IMR-90 (cell line): Measurements from ENCODE around the gene SLC8A1. TPM values are rescaled to one million over a fixed set of nuclear protein-coding genes. Genes with fewer than 3 reads are reported as not detected.

Experiments used
- ATAC-seq: fragments of 200-7000 bp; cut with Tn5 transposase; 2 replicates; pipeline ENCODE4 v1.9.1; 2020; ENCODE audit warnings: low read depth, mild to moderate bottlenecking, moderate library complexity
- BruUV-seq: library from RNA; stranded (reverse); fragments of 400-500 nt; replicated peaks from 2 replicates; lab custom pipeline; 2021; lab: Mats Ljungman, UMichigan
- CTCF ChIA-PET: fragments of 300-600 bp; formaldehyde crosslinking; extraction: SDS; loops from one replicate; lab custom pipeline; 2021; ENCODE audit warnings: antibody characterized with exemption; lab: Yijun Ruan, JAX
- POLR2A ChIA-PET: fragments of 300-600 bp; sonication (Branson Sonifier 250); formaldehyde crosslinking; loops from one replicate; lab custom pipeline; 2022; ENCODE audit warnings: antibody characterized with exemption; ENCODE audit not compliant: unreplicated experiment; lab: Charles Lee
- DNase-seq: peaks from one replicate; pipeline ENCODE4 v3.0.0; 2013
- H2AFZ ChIP-seq: replicated peaks from 2 replicates; pipeline ENCODE3; 2013; ENCODE audit warnings: low read length, mild to moderate bottlenecking; ENCODE audit not compliant: poor library complexity
- H2AK5ac ChIP-seq: 2 replicates; pipeline ENCODE4 v1.6.1; 2013; ENCODE audit warnings: low read depth, low read length, inconsistent platforms
- H2AK9ac ChIP-seq: replicated peaks from 2 replicates; pipeline ENCODE3; 2013; ENCODE audit warnings: mild to moderate bottlenecking, low read depth, low read length, moderate library complexity; ENCODE audit not compliant: poor library complexity
- H2BK120ac ChIP-seq: 2 replicates; pipeline ENCODE4 v1.6.1; 2013; ENCODE audit warnings: low read depth, low read length, inconsistent platforms
- H2BK15ac ChIP-seq: 3 replicates; pipeline ENCODE4 v1.6.1; 2013; ENCODE audit warnings: low read depth, low read length, inconsistent platforms
- H2BK20ac ChIP-seq: 2 replicates; pipeline ENCODE4 v1.6.1; 2013; ENCODE audit warnings: low read depth, mild to moderate bottlenecking, inconsistent platforms, low read length, moderate library complexity
- H2BK5ac ChIP-seq: 2 replicates; pipeline ENCODE4 v1.6.1; 2013; ENCODE audit warnings: mild to moderate bottlenecking, low read depth, low read length, inconsistent platforms; ENCODE audit not compliant: poor library complexity, severe bottlenecking
- H3K14ac ChIP-seq: replicated peaks from 2 replicates; pipeline ENCODE4 v1.6.1; 2013; ENCODE audit warnings: low read depth, low read length, inconsistent platforms
- H3K18ac ChIP-seq: 2 replicates; pipeline ENCODE4 v1.6.1; 2013; ENCODE audit warnings: low read depth, low read length, control low read depth
- H3K23ac ChIP-seq: 2 replicates; pipeline ENCODE4 v1.6.1; 2013; ENCODE audit warnings: low read depth, low read length, inconsistent platforms
- H3K27ac ChIP-seq: 2 replicates; pipeline ENCODE4 v1.5.1; 2013; ENCODE audit warnings: mild to moderate bottlenecking, control low read depth, low read length; ENCODE audit not compliant: insufficient read depth
- H3K27me3 ChIP-seq: 2 replicates; pipeline ENCODE4 v1.6.1; 2013; ENCODE audit warnings: low read length; ENCODE audit not compliant: control insufficient read depth, insufficient read depth
- H3K36me3 ChIP-seq: 2 replicates; pipeline ENCODE4 v1.6.1; 2013; ENCODE audit warnings: low read length, mixed read lengths; ENCODE audit not compliant: control insufficient read depth, insufficient read depth
- H3K4ac ChIP-seq: 2 replicates; pipeline ENCODE4 v1.6.1; 2013; ENCODE audit warnings: low read depth, low read length, inconsistent platforms
- H3K4me1 ChIP-seq: 2 replicates; pipeline ENCODE4 v1.6.1; 2013; ENCODE audit warnings: low read length, mixed read lengths; ENCODE audit not compliant: control insufficient read depth, insufficient read depth
- H3K4me2 ChIP-seq: 2 replicates; pipeline ENCODE4 v1.6.1; 2013; ENCODE audit warnings: low read depth, mild to moderate bottlenecking, control low read depth, low read length, moderate library complexity
- H3K4me3 ChIP-seq: 2 replicates; pipeline ENCODE4 v1.5.1; 2013; ENCODE audit warnings: low read depth, mild to moderate bottlenecking, control low read depth, low read length, moderate library complexity; ENCODE audit not compliant: insufficient read depth
- H3K56ac ChIP-seq: 2 replicates; pipeline ENCODE4 v1.6.1; 2013; ENCODE audit warnings: low read length, inconsistent platforms; ENCODE audit not compliant: insufficient read depth; ENCODE audit errors: extremely low read depth
- H3K79me1 ChIP-seq, 2 experiments: 2 replicates each; pipeline ENCODE4 v1.6.1; 2013; ENCODE audit warnings: low read length in 2 of 2, inconsistent platforms in 1 of 2, low read depth in 1 of 2
- H3K9ac ChIP-seq: 2 replicates; pipeline ENCODE4 v1.6.1; 2013; ENCODE audit warnings: low read depth, low read length, control low read depth
- H3K9me1 ChIP-seq: 2 replicates; pipeline ENCODE4 v1.6.1; 2013; ENCODE audit warnings: low read length, inconsistent platforms; ENCODE audit not compliant: insufficient read depth
- H3K9me3 ChIP-seq: 2 replicates; pipeline ENCODE4 v1.6.1; 2013; ENCODE audit warnings: low read length; ENCODE audit not compliant: control insufficient read depth, insufficient read depth
- H4K20me1 ChIP-seq: 2 replicates; pipeline ENCODE4 v1.6.1; 2013; ENCODE audit warnings: low read length, inconsistent platforms; ENCODE audit not compliant: insufficient read depth
- H4K5ac ChIP-seq: 2 replicates; pipeline ENCODE4 v1.6.1; 2013; ENCODE audit warnings: mild to moderate bottlenecking, low read depth, low read length, control low read depth
- H4K8ac ChIP-seq, 2 experiments: 2 replicates each; pipeline ENCODE4 v1.6.1; 2013; ENCODE audit warnings: low read depth in 2 of 2, low read length in 2 of 2, control low read depth in 1 of 2, inconsistent platforms in 1 of 2
- H4K91ac ChIP-seq: 2 replicates; pipeline ENCODE4 v1.6.1; 2013; ENCODE audit warnings: low read depth, low read length, inconsistent platforms; ENCODE audit not compliant: insufficient read depth
- CHD1 ChIP-seq: IDR thresholded peaks from 2 replicates; pipeline ENCODE4 v1.6.1; 2012; ENCODE audit warnings: low read depth, low read length, improper control_type of control experiment
- ELK1 ChIP-seq: fragments of 150-350 bp; IDR thresholded peaks from 2 replicates; pipeline ENCODE4 v1.6.1; 2016; ENCODE audit warnings: low read depth, mild to moderate bottlenecking, low read length, moderate library complexity, borderline replicate concordance
- FOS ChIP-seq: fragments of 150-350 bp; IDR thresholded peaks from 2 replicates; pipeline ENCODE4 v1.6.1; 2016; ENCODE audit warnings: low read depth, low read length
- MAFK ChIP-seq: IDR thresholded peaks from 2 replicates; pipeline ENCODE4 v1.6.1; 2012; ENCODE audit warnings: low read depth, low read length, improper control_type of control experiment
- MXI1 ChIP-seq: IDR thresholded peaks from 2 replicates; pipeline ENCODE4 v1.6.1; 2012; ENCODE audit warnings: low read depth, mild to moderate bottlenecking, low read length, moderate library complexity, borderline replicate concordance
- POLR2A ChIP-seq: IDR thresholded peaks from 2 replicates; pipeline ENCODE4 v1.6.1; 2012; ENCODE audit warnings: mild to moderate bottlenecking, low read depth, low read length
- RAD21 ChIP-seq: IDR thresholded peaks from 2 replicates; pipeline ENCODE4 v1.6.1; 2012; ENCODE audit warnings: low read length, improper control_type of control experiment
- RFX5 ChIP-seq: IDR thresholded peaks from 2 replicates; pipeline ENCODE4 v1.8.0; 2012; ENCODE audit warnings: low read depth, mild to moderate bottlenecking, low read length, moderate library complexity
- SMC3 ChIP-seq: fragments of 150-350 bp; IDR thresholded peaks from 2 replicates; pipeline ENCODE4 v1.6.1; 2016; ENCODE audit warnings: low read depth, mild to moderate bottlenecking, antibody characterized with exemption, low read length, moderate library complexity
- USF2 ChIP-seq: fragments of 150-350 bp; IDR thresholded peaks from 2 replicates; pipeline ENCODE4 v1.6.1; 2017; ENCODE audit warnings: mild to moderate bottlenecking, antibody characterized with exemption, low read length, low read depth
- WGBS, 2 experiments: methylation state at CpG; one replicate each; pipeline versions ENCODE4 v1.1.5 to v1.1.7; 2013; ENCODE audit warnings: missing lambda C conversion rate in 2 of 2; ENCODE audit not compliant: insufficient read length in 1 of 2; ENCODE audit errors: extremely low coverage in 2 of 2; 5-methylcytosine and 5-hydroxymethylcytosine counted together
- dilution Hi-C: fragments of 300-500 bp; cut with HindIII; formaldehyde crosslinking; loops from one replicate; pipeline ENCODE4 v1.14.3; 2018; ENCODE audit warnings: low sequenced_read_pairs; ENCODE audit not compliant: unreplicated experiment
- in situ Hi-C: fragments of 300-500 bp; cut with MboI; formaldehyde crosslinking; loops from 3 replicates; pipeline ENCODE4 v1.14.3; 2019; ENCODE audit warnings: low sequenced_read_pairs, inconsistent platforms, mixed read lengths
- intact Hi-C: fragments of 100-400 bp; cut with micrococcal nuclease; formaldehyde crosslinking; loops from 2 replicates; pipeline ENCODE4 v1.10.0; 2022
- polyA plus RNA-seq, 3 experiments: library from polyadenylated mRNA; depleted of rRNA; stranded (reverse); fragments of >200 nt; gene quantifications; 2 replicates each; pipeline ENCODE4 v1.2.3, GENCODE V29; 2012; ENCODE audit warnings: low replicate concordance in 1 of 3
- total RNA-seq: library from RNA; depleted of rRNA; stranded (reverse); fragments of >200 nt; gene quantifications from 2 replicates; pipeline ENCODE4 v1.2.3, GENCODE V29; 2012

SLC8A1 gene
- total and polyA plus RNA-seq, 2 of the 4 experiments (the other 2 are of a cell fraction): 7.7 to 57.0 TPM

GRCh38 chr2:40254611-40255010, 197.3 kb downstream of the SLC8A1 start:
- CTCF ChIA-PET: interaction anchor here (0.9 kb wide), 1 partner anchor 21 kb away, joined by 3 read pairs; no protein-coding TSS in a partner anchor

More at GRCh38 chr2:40254611-40255010, 197.3 kb downstream of the SLC8A1 start:
- intact Hi-C loops (no loop called here), in situ Hi-C loops (no loop called here), dilution Hi-C loops (no loop called here)
- no peak overlapping the region for H4K91ac ChIP-seq
- POLR2A ChIA-PET: interaction anchor here (0.7 kb wide), 1 partner anchor 160 kb away, joined by 7 read pairs; no protein-coding TSS in a partner anchor
- H3K9me1 ChIP-seq: no peaks in the 10 kb centered on the region
- 0 out of 2 replicates have a peak, but pooled peaks cover 1% of the 10 kb centered on the region for H3K36me3 ChIP-seq
- no peak overlapping the region for H3K14ac ChIP-seq
- no peak overlapping the region for H2BK120ac ChIP-seq
- H3K9me3 ChIP-seq: no peaks in the 10 kb centered on the region
- H3K4me2 ChIP-seq: no peak overlapping the region
- ATAC-seq (no peak), DNase-seq (no peak)
- H3K4me1 ChIP-seq: no peaks in the 10 kb centered on the region
- H3K27ac ChIP-seq: no peak overlapping the region
- BruUV-seq: no TSS peak
- H3K23ac ChIP-seq: no peak overlapping the region
- H2AK9ac ChIP-seq: no peak overlapping the region
- no peak overlapping the region for H3K9ac ChIP-seq
- H4K5ac ChIP-seq: no peak overlapping the region
- H2BK5ac ChIP-seq: no peak overlapping the region
- peaks cover 6 to 10% of the 10 kb centered on the region in 2 experiments; a peak in 3 of 4 replicates for H3K79me1 ChIP-seq
- H4K8ac ChIP-seq: no peak overlapping the region
- H2AFZ ChIP-seq: no peak overlapping the region
- no peak overlapping the region for H2BK15ac ChIP-seq
- H2BK20ac ChIP-seq: no peak overlapping the region
- no peaks in the 10 kb centered on the region for H3K27me3 ChIP-seq
- no CpG with 5 or more reads among the region's 1 CpG for WGBS, 2 experiments
- TF ChIP-seq USF2: no peak
- TF ChIP-seq SMC3: no peak
- no peak for TF ChIP-seq MAFK
- no peak for TF ChIP-seq MXI1
- no peak for TF ChIP-seq FOS
- TF ChIP-seq RAD21: no peak
- no peak for TF ChIP-seq RFX5
- TF ChIP-seq ELK1: no peak
- TF ChIP-seq CHD1: no peak
- no peak for TF ChIP-seq POLR2A
- no peak overlapping the region for H2AK5ac ChIP-seq
- no peaks in the 10 kb centered on the region for H4K20me1 ChIP-seq
- no peak overlapping the region for H3K4me3 ChIP-seq
- no peak overlapping the region for H3K4ac ChIP-seq
- H3K18ac ChIP-seq: no peak overlapping the region
- no peak overlapping the region for H3K56ac ChIP-seq
